ACC112 (cell line): Measurements from ENCODE around the gene YIF1B.
"Not testable (repeated sequence)": the region's sequence is repeated elsewhere in the genome, so short reads cannot be mapped to it uniquely, and the experiment has no call there.

Experiments used
- H2AFZ ChIP-seq: fragments of 200-600 bp; sonication (generic); one replicate; pipeline ENCODE4 v1.6.0; 2017; ENCODE audit warnings: antibody characterized with exemption, low read length; ENCODE audit not compliant: unreplicated experiment
- H3K27ac ChIP-seq: fragments of 200-600 bp; sonication (generic); 2 replicates; pipeline ENCODE4 v1.5.1; 2014; ENCODE audit warnings: low read depth, mild to moderate bottlenecking, antibody characterized with exemption, low read length, moderate library complexity
- H3K27me3 ChIP-seq: fragments of 200-600 bp; sonication (generic); 2 replicates; pipeline ENCODE4 v1.6.1; 2014; ENCODE audit warnings: mild to moderate bottlenecking, antibody characterized with exemption, low read length, moderate library complexity, mixed read lengths; ENCODE audit not compliant: insufficient read depth
- H3K36me3 ChIP-seq: fragments of 200-600 bp; sonication (generic); 2 replicates; pipeline ENCODE4 v1.6.1; 2016; ENCODE audit warnings: mild to moderate bottlenecking, antibody characterized with exemption, low read length, moderate library complexity, mixed read lengths; ENCODE audit not compliant: insufficient read depth
- H3K4me1 ChIP-seq: fragments of 200-600 bp; sonication (generic); one replicate; pipeline ENCODE4 v1.6.1; 2016; ENCODE audit warnings: low read length, mixed read lengths; ENCODE audit not compliant: insufficient read depth, unreplicated experiment, control insufficient read depth
- H3K4me3 ChIP-seq: fragments of 200-600 bp; sonication (generic); 2 replicates; pipeline ENCODE4 v1.5.1; 2014; ENCODE audit warnings: mild to moderate bottlenecking, low read depth, low read length
- H3K79me2 ChIP-seq: fragments of 200-600 bp; sonication (generic); one replicate; pipeline ENCODE4 v1.6.0; 2016; ENCODE audit warnings: low read length; ENCODE audit not compliant: control insufficient read depth, unreplicated experiment, insufficient read depth

Gene YIF1B

GRCh38 chr19:38355728-38356725, 40.3 kb upstream of the YIF1B start:
- no peak overlapping the region for H3K27ac ChIP-seq
- no peaks in the 10 kb centered on the region for H3K4me1 ChIP-seq
- no peaks in the 10 kb centered on the region for H3K79me2 ChIP-seq
- peaks cover 33% of the 10 kb centered on the region for H3K27me3 ChIP-seq
- H2AFZ ChIP-seq, result no peak overlapping the region
- H3K36me3 ChIP-seq, result no peaks in the 10 kb centered on the region
- H3K4me3 ChIP-seq, result no peak overlapping the region

- H3K36me3 ChIP-seq, result no peaks in the 10 kb centered on the region
- H2AFZ ChIP-seq, result no peak overlapping the region
- no peak overlapping the region for H3K4me3 ChIP-seq
- no peaks in the 10 kb centered on the region for H3K4me1 ChIP-seq
- H3K27me3 ChIP-seq, result peaks cover 5% of the 10 kb centered on the region; the same call in 1 of the 2 replicates
- H3K79me2 ChIP-seq, result no peaks in the 10 kb centered on the region
- H3K27ac ChIP-seq, result no peak overlapping the region
Observed at GRCh38 chr19:38352611-38353010, 36.9 kb upstream of the YIF1B start.

- Histone ChIP-seq H3K36me3 (no peaks in the 10 kb centered on the region), H3K4me1 (no peaks in the 10 kb centered on the region), H3K79me2 (no peaks in the 10 kb centered on the region), H2AFZ (no peak overlapping the region), H3K4me3 (no peak overlapping the region), H3K27me3 (peaks cover 5% of the 10 kb centered on the region; the same call in 1 of the 2 replicates), H3K27ac (no peak overlapping the region)
Observed at GRCh38 chr19:38351865-38352395, 36.2 kb upstream of the YIF1B start.

GRCh38 chr19:38350883-38351282, 35.1 kb upstream of the YIF1B start:
- Histone ChIP-seq H3K4me1 (no peaks in the 10 kb centered on the region), H2AFZ (no peak overlapping the region), H3K27me3 (peaks cover 2% of the 10 kb centered on the region; the same call in 1 of the 2 replicates), H3K4me3 (no peak overlapping the region), H3K79me2 (no peaks in the 10 kb centered on the region), H3K27ac (no peak overlapping the region), H3K36me3 (no peaks in the 10 kb centered on the region)

GRCh38 chr19:38346837-38347236, 31.1 kb upstream of the YIF1B start:
- no peak overlapping the region for H3K27ac ChIP-seq
- no peaks in the 10 kb centered on the region for H3K79me2 ChIP-seq
- H2AFZ ChIP-seq, result no peak overlapping the region
- no peak overlapping the region for H3K4me3 ChIP-seq
- no peaks in the 10 kb centered on the region for H3K27me3 ChIP-seq
- H3K4me1 ChIP-seq, result no peaks in the 10 kb centered on the region
- no peaks in the 10 kb centered on the region for H3K36me3 ChIP-seq

- H3K36me3 ChIP-seq, result no peaks in the 10 kb centered on the region
- H3K4me1 ChIP-seq, result no peaks in the 10 kb centered on the region
- H3K79me2 ChIP-seq, result no peaks in the 10 kb centered on the region
- no peak overlapping the region for H3K27ac ChIP-seq
- no peaks in the 10 kb centered on the region for H3K27me3 ChIP-seq
- no peak overlapping the region for H2AFZ ChIP-seq
- no peak overlapping the region for H3K4me3 ChIP-seq
Observed at GRCh38 chr19:38340927-38341326, 25.2 kb upstream of the YIF1B start.

GRCh38 chr19:38339011-38339410, 23.3 kb upstream of the YIF1B start:
- not testable (repeated sequence) for H3K4me1 ChIP-seq, H3K36me3 ChIP-seq, H3K4me3 ChIP-seq, H3K79me2 ChIP-seq, H3K27me3 ChIP-seq, H2AFZ ChIP-seq, H3K27ac ChIP-seq

GRCh38 chr19:38337360-38337653, 21.6 kb upstream of the YIF1B start:
- H3K4me3 ChIP-seq, result peak overlapping the region; percentile 36; the same call in 1 of the 2 replicates
- H3K36me3 ChIP-seq, result no peaks in the 10 kb centered on the region
- H3K27me3 ChIP-seq, result no peaks in the 10 kb centered on the region
- no peaks in the 10 kb centered on the region for H3K4me1 ChIP-seq
- H3K27ac ChIP-seq, result no peak overlapping the region
- no peaks in the 10 kb centered on the region for H3K79me2 ChIP-seq
- no peak overlapping the region for H2AFZ ChIP-seq

- H3K36me3 ChIP-seq, result no peaks in the 10 kb centered on the region
- no peaks in the 10 kb centered on the region for H3K79me2 ChIP-seq
- H3K4me3 ChIP-seq, result peak overlapping the region; percentile 91
- peak overlapping the region; percentile 21; the same call in 1 of the 2 replicates for H3K27ac ChIP-seq
- H3K4me1 ChIP-seq, result no peaks in the 10 kb centered on the region
- peak overlapping the region; percentile 61 for H2AFZ ChIP-seq
- no peaks in the 10 kb centered on the region for H3K27me3 ChIP-seq
Observed at GRCh38 chr19:38336638-38337359, 21.1 kb upstream of the YIF1B start.

- peak overlapping the region; percentile 94 for H2AFZ ChIP-seq
- H3K4me3 ChIP-seq, result peak overlapping the region; percentile 91
- peak overlapping the region; percentile 33; the same call in 1 of the 2 replicates for H3K27ac ChIP-seq
- H3K36me3 ChIP-seq, result no peaks in the 10 kb centered on the region
- no peaks in the 10 kb centered on the region for H3K27me3 ChIP-seq
- H3K79me2 ChIP-seq, result no peaks in the 10 kb centered on the region
- no peaks in the 10 kb centered on the region for H3K4me1 ChIP-seq
Observed at GRCh38 chr19:38335949-38336637, 20.3 kb upstream of the YIF1B start.
